HG03575 (cell line): ENCODE data around the gene UGT1A8.

ENCODE experiments used
- ATAC-seq: cut with Tn5 transposase; IDR thresholded peaks from one replicate; pipeline ENCODE4 v1.9.1; 2021; ENCODE audit not compliant: unreplicated experiment, insufficient number of reproducible peaks, low FRiP score; ENCODE audit errors: extremely low read depth

UGT1A8 gene

DNA sequence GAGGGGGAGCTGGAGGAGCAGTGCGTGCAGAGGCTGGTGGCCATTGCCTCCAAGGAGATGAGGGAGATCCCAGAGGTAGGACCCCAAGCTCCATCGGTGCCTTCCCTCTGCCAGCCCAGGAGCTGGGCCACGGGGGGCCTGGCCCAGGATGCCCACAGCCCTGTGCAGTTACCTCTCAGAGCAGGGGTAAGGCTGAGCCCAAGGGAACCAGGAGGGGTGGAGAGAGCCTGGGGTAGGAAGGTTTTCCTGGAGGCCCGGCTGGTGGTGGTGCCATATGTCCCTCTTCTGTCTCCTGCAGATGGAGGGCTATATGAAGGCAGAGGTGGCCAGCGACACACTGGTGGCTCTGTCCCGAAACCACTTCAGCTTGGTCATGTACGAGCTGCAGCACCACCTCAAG is 172.1 kb downstream of the UGT1A8 start:
- ATAC-seq, result no peak

DNA sequence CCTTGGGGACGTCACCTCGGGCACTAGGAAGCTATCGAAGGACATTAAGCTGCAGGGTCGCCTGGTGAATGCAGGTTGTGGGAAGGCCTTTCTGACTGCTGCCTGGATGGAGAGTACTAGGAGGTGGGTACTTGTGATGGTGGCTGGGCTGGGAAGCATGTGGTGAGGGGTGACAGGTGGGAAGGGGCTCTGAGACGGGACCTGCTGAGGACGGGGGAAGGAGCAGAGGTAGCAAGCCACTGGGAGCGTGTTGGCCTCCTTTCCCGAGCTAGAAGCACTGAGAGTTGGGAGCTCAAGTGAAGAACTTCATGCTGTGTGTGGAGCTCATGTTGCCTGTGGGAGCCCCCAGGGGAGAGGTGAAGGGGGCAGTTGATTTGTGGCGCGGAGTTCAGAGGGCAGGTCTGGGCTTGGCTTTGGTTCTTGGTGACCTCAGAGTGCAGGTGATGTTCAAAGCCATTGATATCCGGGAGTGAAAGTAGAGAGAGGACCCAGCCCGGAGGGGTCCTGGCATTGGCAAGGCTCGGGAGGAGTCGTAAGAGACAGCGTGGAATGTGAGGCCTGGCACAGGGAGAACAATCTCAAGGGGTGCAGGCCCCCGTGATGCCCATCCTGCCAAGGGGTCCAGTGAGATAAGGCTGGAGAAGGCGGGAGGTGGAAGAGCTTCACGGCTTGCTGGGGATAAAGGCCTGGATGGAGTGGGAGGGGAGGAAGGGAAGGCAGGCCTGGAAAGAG is 173.9 kb downstream of the UGT1A8 start:
- no peak for ATAC-seq

DNA sequence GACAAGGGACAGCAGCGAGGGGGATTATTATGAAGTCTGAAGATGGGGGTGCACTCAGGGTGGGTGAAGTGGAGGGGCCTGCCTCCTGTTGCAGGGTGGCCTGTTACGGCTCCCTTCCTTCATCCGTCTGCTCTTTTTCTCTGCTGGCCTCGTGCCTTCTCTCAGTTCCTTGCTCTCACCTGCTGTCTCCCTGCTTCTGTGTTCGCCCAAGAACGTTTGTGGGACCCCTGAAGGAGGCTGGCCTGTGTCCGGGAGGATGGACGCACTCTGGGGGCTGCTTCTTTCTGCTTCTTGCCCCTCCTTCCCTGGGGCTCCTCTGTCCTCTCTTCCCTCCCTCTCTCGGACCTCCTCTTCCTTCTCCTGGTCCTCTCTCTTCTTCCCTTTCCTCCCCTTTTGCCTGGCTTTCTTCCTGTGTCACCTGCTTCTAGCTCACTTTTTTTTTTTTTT is 174.5 kb downstream of the UGT1A8 start:
- no peak for ATAC-seq

DNA sequence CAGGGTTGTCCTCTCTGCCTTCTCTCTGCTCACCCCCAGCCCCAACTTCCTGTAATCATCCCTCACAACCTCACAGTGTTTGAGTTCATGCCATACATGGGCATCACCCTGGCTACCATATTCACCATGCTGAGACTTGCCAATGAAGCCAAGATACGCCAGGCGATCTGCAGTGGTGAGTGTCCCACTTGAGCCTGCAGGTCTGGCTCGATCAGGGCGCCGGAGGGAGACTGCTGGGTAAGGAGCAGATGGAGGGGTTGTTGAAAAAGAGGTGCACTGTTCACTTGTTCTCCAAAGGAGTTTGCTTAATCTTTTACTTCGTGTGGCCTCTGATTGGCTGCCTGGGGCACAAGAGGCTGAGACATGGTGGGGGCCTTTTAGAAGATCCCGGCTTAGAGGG is 175.3 kb downstream of the UGT1A8 start:
- no peak for ATAC-seq

DNA sequence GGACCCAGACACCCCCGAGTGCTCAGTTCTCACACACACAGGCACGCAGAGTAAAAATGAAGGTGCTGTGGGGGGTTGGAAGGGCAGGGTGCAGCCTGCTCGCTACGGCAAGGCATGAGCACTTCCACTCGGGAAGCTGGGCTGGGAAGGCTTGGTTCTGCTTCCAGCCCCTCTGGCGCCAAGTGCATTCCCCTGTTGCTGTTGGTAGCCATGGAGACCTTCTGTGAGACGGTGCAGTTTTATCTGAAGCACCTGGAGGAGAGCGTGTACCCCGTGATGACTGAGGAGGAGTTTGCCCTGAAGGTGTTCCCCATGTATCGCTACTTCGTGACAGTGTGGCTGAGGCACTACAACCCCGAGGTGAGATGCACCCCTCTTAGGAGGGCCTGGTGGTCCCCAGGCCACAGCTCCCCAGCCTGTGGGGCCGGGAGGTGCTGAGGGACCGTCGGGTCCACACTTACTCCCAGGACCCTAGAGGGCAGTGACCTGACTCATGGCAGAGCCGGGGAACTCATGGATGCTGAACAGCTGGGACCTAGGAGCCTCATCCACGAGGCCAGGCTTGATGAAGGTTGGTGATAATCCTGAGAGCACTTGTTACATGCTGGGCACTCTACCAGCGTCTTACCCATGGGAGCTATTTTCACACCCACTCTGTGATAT is 176.2 kb downstream of the UGT1A8 start:
- no peak for ATAC-seq

DNA sequence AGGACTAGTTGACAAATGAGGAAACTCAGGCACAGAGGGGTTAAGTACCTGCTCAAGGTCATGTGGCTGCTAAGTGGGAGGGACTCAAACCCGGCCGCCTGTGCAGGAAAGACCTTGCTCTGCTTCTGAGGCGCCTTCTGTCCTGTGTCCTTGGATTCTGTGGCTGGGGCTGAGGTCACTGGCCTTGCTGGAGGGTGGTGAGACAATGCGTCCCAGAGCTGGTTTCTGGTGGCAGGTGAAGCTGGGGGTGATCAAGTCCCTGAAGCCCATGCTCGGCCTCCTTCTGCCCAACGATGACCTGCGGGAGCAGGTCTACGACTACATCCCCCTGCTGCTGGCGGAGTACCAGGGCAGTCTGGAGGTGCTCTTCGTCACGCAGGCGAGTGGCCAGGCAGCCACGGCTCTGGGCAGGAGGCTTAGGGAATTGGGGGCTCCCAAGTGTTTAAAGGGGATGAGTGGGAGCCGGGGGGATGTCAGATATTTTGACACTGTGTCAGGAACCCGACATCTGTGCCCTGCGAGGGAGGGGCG is 176.8 kb downstream of the UGT1A8 start:
- ATAC-seq, result no peak

DNA sequence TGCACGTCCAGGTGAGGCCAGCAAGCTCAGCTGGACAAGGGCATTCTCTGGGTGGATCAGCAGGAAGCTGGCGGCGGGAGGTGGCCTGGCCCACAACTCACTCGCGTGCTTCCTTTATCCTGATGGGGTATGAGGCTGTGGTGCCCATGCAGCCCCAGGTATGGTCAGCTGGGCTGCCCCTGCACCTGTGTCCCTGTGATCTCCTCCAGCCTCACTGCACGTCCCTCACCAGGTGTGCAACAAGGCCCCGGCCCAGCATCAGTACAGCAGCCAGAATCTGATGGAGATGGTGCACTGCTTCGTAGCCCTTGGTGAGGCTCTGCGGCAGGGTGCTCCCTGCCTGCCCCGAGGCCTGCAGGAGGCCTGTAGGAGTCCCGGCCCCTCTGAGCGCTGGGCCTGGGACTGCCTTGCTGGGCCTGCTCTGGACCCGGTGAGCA is 178.3 kb downstream of the UGT1A8 start:
- ATAC-seq, result no peak

DNA sequence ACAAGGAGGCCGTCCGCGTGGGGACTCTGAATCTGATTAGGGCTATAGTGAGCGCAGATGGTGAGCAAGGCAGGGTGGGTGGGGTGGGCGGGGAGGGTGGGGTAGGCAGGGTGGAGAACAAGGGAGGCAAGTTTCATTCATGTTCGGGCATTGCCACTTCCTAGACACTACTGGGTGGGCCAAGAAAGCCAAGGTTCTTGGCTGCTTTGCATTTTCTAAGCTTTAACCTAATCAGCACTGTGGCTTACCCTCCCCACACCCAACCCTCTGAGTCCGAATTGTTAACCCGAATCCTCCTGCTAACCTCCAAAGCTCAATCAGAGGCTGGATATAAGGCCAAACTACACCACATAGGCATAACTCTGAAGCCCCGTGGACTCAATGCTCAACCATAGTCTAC is 178.8 kb downstream of the UGT1A8 start:
- ATAC-seq, result no peak

DNA sequence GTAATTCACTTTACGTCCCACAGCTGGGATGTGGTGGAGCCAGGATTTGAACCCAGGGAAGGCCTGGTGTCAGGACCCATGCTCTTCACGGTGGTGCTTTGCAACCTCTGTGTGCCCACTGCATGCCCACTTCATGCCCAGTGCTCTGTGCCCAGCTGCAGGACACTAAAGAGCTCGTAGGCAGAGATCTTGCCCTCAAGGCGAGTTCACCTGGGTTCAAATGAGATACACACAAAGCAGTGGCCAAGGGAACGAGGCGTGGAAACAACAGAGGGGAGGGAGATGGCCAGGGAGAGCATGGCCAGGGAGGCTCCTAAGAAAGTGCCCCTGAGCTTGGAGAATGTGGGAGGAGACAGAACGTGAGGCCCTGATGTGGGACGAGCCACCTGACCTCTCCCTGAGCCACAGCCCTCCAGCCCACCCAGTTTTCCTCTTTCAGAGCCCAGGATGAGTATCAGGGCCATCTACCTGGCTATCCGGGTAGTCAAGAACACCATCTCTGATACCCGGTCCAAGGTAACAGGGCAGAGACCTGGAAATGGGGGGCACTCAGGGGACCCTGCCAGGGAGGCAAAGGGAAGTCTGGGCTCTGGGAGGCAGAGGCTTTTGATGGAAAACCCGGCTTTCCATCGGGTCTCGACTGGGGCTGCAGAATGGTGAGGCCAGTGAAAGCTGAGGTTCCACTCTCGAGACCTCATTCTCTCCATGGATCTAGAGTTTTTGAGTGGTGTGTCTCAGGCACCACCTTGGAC is 181.1 kb downstream of the UGT1A8 start:
- ATAC-seq, result no peak

DNA sequence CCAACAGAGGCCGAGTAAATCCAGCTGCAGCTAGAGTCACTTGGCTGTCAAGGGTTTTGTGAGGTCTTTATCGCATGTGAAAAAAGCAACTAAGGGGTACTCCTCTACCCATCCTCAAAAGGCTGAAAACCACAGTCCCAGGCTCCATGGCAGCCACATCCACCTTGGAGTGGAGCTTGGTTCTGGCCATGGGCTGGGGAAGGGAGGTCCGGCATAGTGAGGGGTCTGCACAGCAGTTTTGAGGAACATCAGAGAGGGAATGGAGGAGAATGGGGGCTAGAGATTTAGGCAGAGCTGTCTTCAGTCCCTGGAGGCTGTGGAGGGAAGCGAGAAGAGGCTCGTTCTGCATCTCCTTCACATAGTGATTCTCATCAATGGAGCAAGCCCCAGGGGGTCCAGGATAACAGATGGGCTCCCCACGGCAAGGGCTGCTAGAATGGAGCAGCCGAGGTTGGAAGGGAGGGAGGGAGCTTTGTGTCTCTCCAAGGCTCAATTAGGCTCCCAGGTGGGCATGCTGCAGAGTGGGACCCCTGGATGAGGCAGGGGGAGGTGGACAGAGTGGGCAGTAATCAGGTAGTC is 181.7 kb downstream of the UGT1A8 start:
- ATAC-seq, result no peak

DNA sequence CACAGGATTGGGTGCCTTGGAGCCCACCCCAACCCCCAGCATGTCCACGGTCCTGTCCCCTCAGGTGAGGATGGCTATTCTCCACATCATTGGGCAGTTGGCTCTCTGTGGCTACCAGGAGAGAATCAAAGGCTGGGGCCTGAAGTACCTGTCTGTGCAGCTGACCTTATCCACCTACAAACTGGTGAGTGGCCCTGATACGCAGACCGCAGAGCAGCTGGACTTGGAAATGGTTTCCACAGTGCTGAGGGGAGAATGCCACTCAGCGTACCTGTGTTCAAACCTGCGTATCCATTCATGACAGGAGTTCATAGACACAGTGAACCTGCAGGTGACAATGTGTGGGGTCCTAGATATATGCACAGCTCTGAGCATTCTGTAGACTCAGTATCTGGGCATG is 182.3 kb downstream of the UGT1A8 start:
- ATAC-seq, result no peak

DNA sequence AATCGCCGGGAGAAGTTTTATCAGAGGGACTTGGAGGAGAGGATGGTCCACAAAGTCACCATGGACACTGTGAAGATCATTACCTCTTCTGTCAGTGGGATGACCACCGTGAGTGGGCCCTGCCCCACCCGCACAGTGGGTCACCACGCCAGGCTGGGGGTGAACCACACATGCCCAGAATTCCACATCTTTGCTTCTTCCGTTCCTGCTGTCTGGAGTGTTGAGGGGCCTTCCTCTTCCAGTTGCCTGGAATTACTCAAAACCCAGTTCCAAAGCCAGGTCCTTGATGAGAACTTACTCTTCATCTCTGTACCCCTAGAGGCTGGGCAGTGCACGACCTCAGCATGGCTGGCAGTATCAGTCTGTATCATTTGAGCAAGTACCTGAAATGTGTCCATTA is 182.8 kb downstream of the UGT1A8 start:
- no peak for ATAC-seq

DNA sequence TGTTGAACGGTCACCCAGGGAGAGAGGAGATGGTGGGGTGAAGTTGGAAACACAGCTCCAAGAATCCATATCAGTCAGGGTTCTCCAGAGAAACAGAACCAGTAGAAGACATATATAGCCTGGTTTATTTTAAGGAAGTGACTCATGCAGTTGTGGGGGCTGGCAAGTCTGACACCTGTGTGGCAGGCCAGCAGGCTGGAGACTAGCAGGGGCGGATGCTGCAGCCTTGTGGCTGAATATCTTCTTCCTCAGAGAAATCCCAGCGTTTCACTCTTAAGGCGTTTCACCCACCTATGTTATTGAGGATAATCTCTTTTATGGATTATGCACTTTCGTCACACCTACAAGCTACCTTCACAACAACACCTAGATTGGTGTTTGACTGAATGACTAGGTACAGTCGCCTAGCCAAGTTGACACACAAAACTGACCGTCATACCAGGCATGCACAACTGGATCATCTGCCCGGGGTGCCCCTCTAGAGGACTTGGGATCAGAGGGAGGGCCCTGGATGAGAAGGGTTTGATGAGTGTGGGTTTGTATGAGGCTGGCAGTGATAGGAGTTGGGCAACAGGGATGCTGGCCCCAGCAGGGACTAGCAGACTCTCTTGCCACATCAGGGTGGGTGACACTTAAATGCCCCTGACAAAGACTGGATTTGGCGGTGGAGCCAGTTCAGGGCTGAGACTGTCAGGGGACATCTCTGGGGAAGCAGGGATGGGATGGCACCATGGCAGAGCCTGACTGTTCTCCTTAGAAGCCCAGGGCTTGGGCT is 184.1 kb downstream of the UGT1A8 start:
- no peak for ATAC-seq

DNA sequence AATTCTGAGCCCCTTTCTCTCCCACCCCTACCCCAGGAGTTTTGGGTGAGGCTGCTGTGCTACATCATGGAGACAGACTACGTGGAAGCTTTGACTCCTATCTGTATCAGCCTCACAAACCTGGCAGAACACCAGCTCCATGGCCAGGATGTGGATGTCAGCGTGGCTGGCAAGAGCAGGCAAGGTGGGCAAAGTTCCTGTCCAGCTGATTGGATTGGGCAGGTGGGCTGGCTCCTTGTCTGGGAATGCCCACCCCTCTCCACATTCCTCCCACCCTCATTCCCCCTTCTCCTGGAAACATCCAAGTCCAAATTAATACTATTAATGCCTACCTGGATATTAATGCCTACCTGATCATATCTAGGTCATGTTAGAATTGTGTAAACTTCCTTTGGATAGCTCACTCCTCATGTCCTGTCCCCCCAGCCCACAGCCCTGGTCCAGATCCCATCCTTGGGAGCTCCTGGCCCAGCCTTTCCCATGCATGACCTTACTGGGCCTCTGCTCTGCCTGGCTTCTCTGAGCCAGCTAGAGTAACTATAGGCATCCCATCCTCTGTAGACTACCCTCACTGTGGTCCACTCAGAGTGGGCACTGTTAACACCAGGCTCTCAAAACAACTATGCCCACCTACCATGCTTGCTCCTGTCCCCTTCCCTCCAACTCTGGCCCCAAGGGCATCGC is 184.8 kb downstream of the UGT1A8 start:
- no peak for ATAC-seq

DNA sequence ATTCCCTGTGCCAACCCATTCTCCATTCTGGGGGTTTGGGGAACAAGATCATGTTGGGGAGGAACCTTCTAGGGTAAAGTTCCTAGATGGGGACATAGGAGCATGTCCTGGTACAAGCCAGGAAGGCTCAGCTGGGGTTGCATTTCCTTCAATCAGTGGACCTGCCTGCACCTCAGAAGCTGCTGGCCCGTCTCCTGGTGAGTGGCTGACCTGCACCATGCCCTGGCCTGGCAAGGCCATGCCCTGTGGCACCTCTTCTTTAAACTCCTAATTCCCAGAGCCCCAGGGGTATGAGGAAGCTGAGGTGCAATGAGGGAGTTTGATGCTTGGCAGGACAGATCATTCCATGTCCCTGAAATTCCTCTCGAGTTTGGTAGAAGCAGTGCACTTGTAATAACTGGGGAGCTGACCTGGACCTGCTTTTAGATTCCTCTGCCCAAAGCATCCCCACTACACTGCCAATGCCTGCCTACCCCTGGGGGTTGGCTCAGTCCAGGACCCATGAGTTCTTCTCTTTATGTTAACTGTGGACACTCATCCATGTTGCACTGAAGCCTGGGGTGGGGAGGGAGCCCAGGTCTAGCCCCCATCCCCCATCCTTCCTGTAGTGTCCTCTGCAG is 186.0 kb downstream of the UGT1A8 start:
- no peak for ATAC-seq

DNA sequence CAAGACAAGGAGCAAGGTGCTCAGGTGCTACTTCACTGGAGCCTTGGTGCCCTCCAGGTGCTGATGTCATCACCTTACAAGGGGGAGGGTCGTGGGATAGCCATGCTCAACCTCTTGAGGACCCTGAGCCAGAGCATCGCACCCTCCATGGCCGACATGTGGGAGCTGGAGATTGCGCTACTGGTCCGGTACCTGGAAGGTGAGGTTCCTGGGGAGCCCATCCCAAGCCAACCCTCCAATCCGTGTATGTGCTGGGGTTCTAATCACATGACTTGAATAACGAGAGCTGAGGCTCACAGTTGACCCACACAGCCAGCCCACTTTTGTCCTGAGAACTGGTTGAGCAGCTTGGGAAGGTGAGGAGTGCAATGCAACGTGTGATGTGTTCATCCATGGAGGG is 186.6 kb downstream of the UGT1A8 start:
- ATAC-seq, result no peak

DNA sequence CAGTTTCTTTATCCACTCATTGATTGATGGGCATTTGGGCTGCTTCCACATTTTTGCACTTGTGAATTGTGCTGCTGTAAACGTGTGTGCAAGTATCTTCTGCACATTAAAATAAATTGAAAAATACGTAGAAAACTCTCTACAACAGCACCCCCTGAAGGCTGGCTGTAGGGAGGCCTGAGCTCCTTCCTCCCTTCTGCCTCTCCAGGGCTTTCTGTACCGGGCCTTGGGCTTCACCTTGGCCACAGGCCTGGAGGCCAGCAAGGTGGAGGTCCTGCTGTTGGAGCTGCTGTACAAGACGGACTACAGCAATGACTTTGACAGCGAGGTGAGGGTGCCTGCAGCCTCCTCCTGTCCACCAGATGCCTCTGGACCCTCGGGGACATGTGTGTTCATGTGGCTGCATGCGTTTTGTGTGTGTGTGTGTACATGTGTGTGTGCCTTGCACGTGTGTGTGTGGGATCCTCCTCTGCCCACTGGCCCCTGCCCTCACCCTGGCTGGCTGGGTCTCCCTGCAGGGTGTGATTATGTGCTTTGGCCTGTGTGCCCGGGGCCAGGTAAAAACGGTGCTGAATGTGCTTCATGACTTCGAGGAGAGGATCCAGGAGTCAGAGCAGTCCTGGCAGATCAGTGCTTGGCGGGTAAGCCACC is 189.9 kb downstream of the UGT1A8 start:
- ATAC-seq, result no peak
